DOHH2 (cell line): Measurements from ENCODE around the gene WNK1.

Experiments
- EZH2phosphoT487 ChIP-seq: fragments of 200-600 bp; sonication (generic); IDR thresholded peaks from 2 replicates; pipeline ENCODE4 v1.6.1; 2017; ENCODE audit warnings: borderline replicate concordance, mild to moderate bottlenecking, antibody characterized with exemption, low read length, moderate library complexity, mixed read lengths
- TF ChIP-seq, protein P1 (sequence below): fragments of 200-600 bp; sonication (generic); IDR thresholded peaks from one replicate; pipeline ENCODE4 v1.5.1; 2014; ENCODE audit warnings: antibody characterized with exemption, mild to moderate bottlenecking, low read depth, low read length; ENCODE audit not compliant: poor library complexity, severe bottlenecking

DNA sequence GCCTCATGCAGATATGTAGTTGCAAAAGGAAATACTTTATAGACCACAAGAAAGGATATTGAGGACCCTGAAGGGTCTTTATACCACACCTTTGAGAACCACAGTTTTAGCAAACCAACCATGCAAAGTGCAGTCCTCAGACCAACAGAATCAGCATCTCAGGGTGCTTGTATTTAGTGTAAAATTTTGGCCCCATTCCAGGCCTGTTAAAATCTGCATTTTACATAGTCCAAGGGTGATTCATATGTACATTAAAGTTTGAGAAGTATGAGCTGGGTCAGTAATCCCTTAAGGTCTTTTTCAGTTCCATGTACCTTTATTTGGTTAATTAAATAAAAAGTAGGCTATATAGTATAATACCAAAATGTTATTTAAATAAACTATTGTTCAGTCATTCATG is 91.2 kb downstream of the WNK1 start:
- TF ChIP-seq, protein P1, sequence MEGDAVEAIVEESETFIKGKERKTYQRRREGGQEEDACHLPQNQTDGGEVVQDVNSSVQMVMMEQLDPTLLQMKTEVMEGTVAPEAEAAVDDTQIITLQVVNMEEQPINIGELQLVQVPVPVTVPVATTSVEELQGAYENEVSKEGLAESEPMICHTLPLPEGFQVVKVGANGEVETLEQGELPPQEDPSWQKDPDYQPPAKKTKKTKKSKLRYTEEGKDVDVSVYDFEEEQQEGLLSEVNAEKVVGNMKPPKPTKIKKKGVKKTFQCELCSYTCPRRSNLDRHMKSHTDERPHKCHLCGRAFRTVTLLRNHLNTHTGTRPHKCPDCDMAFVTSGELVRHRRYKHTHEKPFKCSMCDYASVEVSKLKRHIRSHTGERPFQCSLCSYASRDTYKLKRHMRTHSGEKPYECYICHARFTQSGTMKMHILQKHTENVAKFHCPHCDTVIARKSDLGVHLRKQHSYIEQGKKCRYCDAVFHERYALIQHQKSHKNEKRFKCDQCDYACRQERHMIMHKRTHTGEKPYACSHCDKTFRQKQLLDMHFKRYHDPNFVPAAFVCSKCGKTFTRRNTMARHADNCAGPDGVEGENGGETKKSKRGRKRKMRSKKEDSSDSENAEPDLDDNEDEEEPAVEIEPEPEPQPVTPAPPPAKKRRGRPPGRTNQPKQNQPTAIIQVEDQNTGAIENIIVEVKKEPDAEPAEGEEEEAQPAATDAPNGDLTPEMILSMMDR: no peak
- TF ChIP-seq EZH2phosphoT487: no peak
